CD4-positive, alpha-beta T cell treated with Interleukin-15 for 4 hours (primary cell): Measurements from ENCODE around the gene MRO.
"Not testable (repeated sequence)": the region's sequence is repeated elsewhere in the genome, so short reads cannot be mapped to it uniquely, and the experiment has no call there.

Experiments
- DNase-seq: peaks from one replicate; pipeline ENCODE4 v3.0.0-alpha.2; 2020; ENCODE audit warnings: low spot score

Gene MRO

DNA sequence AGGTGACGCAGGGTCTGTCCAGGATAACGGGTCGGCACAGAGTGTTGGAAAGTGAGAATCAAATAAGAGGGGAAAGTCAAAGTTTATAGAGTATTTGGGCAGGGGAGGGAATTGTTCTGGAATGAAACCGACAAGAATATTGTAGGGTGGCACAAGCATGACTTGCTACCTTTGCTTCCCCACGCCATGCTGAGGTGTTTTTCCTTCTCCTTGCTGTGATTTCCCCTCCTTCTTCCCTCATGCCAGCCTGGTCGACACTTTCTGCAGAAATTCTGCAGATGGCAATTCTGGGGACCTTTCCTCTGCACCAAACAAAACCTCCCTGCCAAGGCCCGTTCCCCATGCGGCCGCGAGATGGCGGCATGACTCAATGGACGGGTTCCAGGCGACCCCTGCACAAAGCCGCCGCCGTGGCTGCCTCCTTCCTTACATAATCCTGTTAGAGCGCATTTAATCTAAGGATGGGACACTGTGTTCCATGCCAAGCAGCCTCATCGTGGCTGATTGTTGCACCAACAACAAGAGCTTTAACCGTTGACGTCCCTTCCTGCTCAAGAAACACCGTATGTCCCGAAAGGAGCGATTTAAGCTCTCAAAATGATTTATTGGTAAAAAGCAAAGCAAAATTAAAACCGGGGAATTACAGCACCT, at the start of gene MRO:
Gene MRO (minus strand): TSS at position 289 of the 651 bp plus-strand sequence. CDS start 10,616 bp downstream, outside the sequence.
- DNase-seq = peak; percentile 75

DNA sequence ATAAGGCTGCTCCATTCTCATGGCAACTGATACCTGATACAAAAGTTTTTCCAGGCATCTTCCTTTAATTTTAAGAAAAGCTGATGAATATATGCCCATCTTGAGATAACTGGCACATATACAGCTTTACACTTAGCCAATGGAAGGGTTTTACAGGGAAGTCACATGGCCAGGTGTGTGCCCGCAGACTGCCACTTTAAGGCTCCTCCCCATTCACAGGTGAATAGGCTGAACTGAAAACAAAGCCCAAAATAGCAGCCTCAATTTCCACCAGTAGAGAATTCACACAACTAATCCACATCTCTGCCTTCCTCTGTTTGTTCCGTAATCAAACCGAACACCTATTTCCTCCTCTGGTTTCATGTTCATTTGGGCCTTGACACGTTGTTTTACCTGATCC, 49.3 kb upstream of the MRO start:
- no peak for DNase-seq

DNA sequence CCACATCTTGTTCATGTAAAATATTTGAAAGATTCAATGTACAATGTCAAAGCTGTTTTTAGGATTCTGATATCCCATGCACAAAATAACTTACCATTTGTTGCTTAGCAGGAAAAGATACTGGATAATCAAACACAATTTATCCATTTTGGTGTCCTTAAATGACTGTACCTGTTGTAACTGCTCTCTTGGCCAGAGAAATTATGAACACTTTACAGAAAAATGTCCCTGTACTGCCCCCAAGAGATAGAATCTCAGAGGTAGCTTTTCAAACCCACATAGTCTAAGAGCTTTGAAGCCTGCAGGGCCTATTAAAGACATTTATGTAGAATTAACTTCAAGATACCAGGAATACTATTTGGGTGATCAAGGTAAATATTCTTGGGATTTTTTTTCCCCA, 46.9 kb upstream of the MRO start:
- DNase-seq = no peak

DNA sequence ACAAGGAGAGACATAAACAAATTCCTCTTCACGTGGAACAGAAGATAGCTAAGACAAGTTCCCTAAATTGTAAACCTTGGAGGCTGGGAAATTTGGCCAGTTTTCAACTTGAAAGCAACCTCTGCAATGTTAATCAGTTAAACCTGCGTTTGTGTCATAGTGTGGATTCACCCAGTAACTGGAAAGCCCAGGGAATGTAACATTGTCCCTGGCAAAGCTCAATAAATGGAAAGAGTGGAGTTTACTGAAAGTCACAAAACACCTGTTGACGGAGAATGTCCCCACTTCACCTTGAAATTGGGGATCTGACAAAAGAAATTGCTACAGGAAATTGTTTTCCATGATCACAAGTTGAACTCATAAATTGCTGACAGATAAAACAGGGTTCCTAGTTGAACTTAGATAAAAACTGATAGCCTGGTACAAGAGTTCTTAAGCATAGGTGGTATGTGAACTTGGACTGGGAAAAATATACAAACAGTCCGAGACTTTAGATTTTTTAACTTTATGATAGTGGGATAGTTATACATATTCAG, 44.1 kb upstream of the MRO start:
- no peak for DNase-seq

DNA sequence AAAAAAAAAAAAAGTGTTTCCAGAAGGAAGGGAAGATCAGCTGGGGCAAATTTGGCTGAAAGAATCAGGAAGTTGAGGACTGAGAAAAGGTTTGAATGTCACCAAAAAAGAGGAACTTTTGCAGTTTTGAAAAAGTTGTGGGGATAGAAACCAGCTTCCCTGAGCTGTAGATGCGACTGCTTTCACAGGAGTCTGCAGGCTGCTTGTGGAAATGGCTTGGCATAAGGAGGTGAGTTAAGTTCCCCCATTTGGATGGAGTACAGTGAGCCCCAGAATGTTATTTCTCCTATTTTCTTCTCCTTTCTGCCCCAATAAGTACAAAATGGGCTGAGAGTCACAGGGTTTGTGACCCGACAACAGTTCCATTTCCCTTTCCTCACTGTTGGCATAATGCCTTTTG, 42.6 kb upstream of the MRO start:
- DNase-seq = no peak

DNA sequence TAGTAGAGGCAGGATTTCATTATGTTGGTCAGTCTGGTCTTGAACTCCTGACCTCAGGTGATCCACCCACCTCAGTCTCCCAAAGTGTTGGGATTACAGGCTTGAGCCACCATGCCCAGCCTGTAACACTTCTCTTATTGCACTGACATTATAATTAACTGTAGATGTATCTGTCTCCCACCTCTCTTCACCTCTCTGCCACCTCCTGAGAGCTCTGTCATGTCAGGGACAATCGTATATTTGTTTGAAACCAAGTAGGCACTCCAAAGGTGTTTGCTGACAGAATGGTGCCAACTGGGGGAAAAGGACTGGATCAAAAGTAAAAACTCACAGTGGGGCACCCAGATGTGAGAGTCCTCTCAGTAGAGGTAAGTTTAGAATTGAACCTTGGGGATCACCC, 41.8 kb upstream of the MRO start:
- DNase-seq = no peak

DNA sequence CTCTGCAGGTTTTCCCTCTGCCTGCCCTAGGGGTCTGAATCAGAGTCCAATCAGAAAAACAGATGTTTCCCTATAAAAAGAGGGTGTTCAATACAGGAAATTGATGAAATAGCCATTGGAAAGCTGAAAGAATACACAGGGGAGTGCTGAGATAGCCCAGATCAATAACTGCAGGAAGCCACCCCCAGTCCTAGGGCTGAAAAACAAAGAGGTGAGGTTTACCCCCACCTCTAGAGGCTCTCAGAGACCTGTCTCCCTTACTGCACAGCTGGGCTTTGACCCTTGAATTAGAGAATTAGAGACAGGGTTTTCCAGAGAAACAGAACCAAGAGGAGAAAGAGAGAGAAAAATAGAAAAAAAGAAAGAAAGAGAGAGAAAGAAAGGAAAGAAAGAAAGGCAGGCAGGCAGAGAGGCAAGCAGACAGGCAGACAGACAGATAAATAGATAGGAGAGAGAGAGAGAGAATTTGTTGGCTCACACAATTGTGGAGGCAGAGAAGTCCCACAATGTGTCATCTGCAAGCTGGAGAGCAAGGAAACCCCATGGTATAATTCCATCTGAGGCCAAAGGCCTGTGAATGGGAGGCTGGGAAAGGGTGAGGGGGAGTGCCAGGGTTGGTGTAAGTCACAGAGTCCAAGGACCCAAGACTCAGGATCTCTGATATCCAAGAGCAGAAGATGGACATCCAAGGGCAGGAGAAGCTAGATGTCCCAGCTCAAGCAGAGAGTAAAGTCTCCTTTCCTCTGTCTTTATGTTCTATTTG, 40.2 kb upstream of the MRO start:
- no peak for DNase-seq

DNA sequence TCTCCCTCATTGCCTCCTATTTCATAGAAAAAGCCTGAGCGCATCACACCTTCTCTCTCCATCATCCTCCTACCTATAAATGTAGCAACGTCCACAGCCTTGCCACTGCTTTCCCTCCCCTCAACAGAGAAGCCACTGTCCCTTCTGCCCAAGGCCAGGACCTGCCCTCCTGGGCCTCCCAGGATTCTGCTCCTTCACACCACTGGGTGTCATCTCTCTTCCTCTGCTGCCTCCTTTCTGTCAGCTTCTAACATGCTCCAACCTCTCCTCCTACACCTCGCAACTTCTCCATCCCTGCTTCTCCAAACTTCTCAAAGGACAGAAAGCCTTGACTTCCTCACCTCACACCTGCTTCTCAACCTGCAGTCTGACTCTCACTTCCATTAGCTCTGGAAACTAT, 37.9 kb upstream of the MRO start:
- no peak for DNase-seq

DNA sequence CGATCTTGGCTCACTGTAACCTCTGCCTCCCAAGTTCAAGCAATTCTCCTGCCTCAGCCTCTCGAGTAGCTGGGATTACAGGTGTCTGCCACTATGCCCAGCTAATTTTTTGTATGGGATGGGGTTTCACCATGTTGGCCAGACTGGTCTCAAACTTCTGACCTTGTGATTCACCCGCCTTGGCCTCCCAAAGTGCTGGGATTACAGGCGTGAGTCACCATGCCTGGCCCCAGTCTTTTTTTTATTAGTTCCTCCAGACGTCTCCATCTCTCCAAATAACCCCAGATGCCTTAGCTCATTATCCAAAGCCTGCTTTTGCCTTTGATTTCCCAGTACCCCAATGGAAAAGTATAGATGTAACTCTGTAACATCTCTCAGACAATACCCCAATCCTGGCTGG, 37.4 kb upstream of the MRO start:
- DNase-seq = not testable (repeated sequence)

DNA sequence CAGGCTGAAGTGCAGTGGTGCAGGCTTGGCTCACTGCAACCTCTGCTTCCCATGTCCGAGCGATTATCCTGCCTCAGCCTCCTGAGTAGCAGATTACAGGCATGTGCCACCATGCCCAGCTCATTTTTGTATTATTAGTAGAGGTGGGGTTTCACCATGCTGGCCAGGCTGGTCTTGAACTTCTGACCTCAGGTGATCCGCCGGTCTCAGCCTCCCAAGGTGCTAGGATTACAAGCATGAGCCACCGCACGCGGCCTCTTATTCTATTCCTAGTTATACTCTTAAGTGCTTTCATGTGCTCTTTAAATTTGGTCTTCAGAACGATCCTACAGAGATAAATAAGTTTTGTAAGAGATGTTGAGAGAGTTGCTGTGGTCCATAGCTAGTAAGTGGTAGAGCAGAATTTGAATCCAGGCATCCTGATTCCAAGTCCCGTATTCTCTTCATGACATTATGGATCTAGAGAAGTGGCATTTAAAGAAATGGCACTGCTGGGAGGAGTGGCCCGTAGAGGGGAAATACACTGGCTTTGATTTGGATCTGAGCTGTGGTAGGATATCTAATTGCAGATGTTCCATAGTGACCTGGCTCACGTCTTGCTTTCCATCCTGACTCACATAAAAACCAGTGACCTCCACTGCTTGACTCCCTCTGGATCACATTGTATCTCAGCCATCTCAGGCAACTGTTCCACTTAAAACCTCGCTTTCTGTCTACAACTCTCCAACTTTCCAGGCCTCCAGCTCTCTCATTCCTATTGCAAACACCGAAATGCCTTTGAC, 36.4 kb upstream of the MRO start:
- DNase-seq = no peak

DNA sequence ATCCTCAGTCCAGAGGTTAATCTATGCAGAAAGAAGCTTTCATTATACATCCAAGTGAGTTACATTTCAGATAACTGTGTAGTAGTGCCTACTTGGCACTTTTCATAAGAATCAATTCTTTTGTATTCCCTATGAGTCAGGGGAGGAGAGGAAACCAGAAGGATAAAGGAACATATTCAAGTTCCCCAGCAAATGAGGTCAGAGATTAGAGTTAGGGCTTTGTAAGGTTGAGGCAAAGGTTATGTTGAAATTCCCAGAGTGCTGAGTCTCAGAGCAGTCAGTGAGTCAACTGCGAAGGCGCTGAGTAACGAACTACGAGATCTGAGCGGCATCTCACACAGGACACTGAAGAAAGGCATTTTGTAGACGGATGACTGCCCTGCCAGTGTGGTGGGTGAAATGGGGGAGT, 34.1 kb upstream of the MRO start:
- DNase-seq = no peak

DNA sequence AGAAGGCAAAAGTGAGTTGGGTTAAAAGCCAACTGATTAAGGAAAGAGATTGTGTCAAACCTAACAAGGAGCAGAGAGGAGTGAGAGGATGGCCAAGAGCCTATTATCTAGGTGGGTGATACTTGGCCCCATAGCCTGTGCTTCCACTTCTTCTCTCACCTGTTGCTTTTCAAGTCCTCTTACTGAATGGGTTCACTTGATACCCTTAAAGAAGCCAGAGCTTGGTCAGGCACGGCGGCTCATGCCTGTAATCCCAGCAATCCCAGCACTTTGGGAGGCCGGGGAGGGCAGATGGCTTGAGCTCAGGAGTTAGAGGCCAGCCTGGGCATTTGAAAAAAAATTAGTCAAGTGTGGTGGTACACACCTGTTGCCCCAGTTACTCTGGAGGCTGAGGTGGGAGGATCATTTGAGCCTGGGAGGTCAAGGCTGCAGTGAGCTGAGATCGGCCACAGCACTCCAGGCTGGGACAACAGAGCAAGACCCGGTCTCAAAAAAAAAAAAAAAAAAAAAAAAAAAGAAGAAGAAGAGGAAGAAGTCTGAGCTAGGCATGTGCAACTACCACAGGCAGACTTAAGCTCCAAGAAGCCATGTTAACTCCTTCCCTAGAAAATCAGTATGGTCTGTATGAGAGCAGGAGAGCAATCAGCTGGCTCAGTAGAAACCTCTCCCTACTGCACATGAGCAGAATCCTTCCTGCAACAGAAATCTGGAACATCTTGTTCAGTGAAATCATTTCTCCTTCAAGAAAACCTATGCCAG, 30.7 kb upstream of the MRO start:
- DNase-seq = no peak

DNA sequence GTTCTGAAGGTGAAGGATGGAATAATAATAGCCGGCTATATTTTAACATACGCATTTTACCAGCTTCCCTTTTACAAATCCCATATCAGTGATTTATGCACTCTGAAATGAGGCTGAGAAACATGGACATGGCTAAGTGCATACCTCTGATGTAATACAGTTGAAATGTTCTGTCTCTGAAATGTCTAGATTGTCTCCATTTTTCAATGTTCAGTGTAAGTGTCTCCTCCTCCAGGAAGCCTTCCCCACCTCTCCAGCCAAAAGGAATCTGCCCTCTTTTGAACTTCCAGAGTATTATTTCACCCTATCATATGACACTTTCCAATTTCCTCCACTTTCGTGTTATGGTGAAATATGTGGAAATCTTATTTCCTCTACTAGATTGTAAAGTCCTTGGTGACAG, 29.6 kb upstream of the MRO start:
- DNase-seq = no peak

DNA sequence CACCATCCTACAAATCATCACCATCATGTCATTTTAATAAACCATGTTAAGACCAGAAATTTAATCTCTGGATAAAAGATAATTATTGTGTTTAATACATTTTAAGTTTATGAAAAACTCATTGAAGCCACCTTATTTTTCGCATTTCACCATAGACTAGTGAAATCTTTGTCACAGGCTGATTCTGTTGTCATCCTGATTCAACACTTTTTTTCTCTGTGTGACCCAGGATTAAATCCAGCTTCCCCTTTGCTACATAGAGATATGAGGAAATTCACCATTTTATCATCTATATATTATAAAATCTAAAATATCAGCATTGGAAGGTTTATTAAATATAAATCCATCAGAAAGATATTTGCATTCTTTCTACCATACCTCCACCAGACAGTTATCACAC, 29.2 kb upstream of the MRO start:
- DNase-seq = no peak

DNA sequence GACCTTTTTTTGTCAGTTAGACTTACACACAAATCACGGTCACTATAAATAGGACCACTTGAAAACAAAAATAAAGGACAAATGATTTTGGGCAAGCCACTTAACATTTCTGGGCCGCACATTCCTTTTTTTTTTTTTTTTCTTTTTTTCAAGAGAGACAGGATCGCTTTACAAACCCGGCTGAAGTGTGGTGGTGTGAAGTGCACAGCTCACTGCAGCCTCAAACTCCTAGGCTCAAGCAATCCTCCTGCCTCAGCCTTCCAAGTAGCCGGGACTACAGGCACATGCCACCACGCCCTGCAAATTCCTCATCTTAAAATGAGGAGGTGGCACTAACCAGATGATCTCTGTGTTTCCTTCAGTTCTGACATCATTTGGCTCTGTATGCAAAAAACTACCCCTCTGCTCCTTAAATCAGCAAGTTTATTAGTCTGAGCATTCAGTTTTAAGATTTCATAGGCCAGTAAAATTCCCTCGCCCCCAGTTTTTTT, 28.3 kb upstream of the MRO start:
- DNase-seq = no peak

DNA sequence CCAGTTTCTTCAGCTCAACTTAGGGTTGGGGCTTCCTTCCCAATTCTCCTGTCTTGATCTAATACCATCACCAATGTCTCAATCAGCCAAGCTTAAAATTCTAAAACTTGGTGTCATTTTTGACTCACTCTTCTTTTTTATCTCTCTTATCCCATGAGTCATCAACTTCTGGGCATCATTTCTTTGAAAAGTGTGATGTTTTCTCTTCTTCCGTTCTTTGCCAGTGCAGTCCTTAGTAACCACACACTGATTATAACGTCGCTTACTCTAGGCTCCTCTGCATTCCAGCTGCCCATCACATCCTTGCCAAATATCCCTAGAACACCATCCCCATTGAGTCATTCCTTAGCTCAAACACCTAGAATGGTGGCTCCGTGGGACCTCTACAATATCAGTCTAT, 27.4 kb upstream of the MRO start:
- DNase-seq = no peak

DNA sequence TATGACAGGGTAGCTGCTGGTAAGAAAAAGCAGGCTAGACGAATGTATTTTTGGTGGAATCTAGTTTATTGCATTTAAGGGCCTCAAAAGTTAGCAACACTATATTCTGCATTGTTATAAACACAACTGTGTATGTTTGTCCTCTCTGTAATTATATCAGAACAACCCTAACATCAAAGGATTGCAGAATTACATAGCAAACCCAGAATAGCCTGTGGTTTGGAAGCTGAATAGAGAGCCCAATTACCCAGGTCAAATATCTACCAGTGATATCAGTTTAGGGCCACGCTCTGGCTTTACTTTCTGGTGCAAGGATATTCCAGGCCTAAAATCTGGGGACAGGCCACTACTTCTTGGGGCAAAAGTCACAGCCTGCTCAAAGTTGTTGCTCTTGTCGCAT, 25.1 kb upstream of the MRO start:
- DNase-seq = no peak

DNA sequence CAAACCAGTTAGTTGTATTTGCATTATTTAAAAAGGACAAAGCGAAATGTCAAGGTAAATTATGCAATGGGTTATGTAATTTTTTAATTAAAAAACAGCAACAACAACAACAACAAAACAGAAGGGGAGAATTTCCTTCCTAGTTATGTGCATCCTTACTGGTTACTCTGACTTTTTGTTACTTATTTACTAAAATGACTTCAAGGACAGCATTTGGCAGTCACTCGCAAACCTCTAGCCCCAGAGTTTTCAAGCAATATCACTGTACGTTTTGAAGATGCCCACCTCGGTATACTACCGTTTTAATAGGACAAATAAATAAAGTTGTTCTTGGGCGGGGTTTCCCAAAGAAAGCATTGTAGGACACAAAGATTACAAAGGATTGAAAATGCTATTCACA, 24.7 kb upstream of the MRO start:
- no peak for DNase-seq

DNA sequence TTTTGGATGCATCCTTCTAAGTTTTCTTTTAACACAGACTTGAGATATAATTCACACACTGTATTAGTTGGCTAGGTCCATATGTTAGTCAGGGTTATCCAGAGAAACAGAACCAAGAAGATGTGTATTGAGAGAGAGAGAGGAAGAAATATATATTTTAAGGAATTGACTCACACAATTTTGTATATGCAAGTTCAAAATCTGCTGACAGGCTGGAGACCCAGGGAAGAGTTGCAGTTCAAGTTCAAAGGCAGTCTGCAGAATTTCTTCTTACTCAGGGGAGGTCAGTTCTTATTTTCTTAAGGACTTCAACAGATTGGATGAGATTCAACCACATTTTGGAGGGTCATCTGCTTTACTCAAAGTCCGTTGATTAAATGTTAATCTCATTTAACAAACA, 23.0 kb upstream of the MRO start:
- no peak for DNase-seq

DNA sequence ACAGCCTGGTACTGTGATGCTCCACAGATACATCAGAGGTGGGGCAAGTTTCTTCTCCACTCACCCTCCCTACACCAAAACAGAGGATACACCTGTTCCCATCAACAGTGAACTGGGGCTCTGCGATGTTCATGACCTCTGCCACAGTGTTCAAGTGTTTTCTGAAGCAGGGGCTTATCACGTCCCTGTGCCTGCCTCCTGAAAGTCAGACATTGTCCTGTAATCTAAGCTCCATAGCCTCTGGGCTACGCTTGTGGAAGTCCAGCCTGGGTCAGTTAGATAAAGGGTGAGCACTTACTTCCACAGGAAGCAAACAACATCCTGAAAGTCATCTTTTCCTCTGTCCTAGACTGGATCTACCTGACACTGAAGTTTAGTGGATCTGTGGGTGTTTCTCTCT, 20.2 kb upstream of the MRO start:
- no peak for DNase-seq

DNA sequence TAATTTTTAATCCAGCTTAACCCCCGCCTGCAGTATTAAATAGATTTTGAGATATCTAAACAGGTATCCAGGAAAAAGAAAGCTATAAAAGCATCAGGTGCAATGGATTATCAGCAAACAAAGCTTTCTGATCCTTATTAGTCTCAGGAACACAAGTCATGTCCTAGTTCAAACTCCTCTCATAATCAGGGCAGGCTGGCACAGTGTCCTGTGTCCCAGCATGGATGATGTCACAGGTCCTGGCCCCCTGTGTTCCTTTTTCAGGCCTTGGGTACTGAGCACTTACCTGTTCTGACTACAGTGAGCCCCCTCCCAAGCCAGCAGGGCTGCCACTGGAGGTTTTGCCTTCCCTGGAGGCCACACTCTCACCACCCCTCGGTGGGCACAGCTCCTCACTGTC, 19.5 kb upstream of the MRO start:
- no peak for DNase-seq

DNA sequence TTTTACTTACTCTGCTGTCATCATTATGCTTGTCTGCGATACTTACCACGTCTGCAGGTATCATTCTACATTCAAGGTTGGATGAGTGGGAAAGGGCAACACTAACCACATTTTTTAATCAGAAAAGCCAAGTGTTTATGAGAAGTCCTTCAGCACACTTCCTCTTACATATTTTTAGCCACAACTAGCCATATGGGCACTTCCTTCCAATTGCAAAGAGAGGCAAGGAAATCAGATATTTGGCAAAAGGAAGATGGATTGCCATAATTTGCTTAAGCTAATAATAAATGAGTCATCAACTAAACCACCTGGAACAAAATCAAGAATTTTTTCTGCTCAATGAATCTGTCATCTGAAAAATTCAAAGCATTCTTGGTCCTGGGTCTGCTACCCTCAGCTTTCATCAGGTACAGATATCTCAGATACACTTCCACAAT, 16.7 kb upstream of the MRO start:
- no peak for DNase-seq
